ENCODE data around the gene LRRC52. TPM values are rescaled to one million over a fixed set of nuclear protein-coding genes. Genes with fewer than 3 reads are reported as not detected.

The LRRC52 gene
- total RNA-seq, 1 experiment from 2014 or later = not detected

- no peak overlapping the region for H3K27ac ChIP-seq (ENCODE audit: low read length)
- CTCF ChIA-PET = no interaction called here
- ATAC-seq (no peak), DNase-seq (ENCODE audit: low read depth, low spot score) (no peak)
- in situ Hi-C loops (cut with HindIII; ENCODE audit: low pct_unique_long_range_greater_than_20kb, low sequenced_read_pairs) (no loop called here), intact Hi-C loops (cut with micrococcal nuclease; ENCODE audit: unreplicated experiment) (no loop called here)
- H3K9me3 ChIP-seq (ENCODE audit: control insufficient read depth, insufficient read depth, low read depth, low read length) = no peaks in the 10 kb centered on the region
- no peaks in the 10 kb centered on the region for H3K36me3 ChIP-seq (ENCODE audit: control insufficient read depth, insufficient read depth, low read length)
- H3K4me1 ChIP-seq (ENCODE audit: control insufficient read depth, insufficient read depth, low read length) = no peaks in the 10 kb centered on the region
- TF ChIP-seq CTCF (IDR thresholded peaks at IDR 0.05) (no peak), POLR2AphosphoS5 (IDR thresholded peaks at IDR 0.05; ENCODE audit: low read depth, low read length) (no peak)
- no peak overlapping the region for H3K4me3 ChIP-seq (ENCODE audit: low read depth in 2 of 2, low read length in 2 of 2)
- POLR2A ChIA-PET = no interaction called here
- no peaks in the 10 kb centered on the region; the same call in 1 of the 2 replicates for H3K27me3 ChIP-seq (ENCODE audit: control insufficient read depth, insufficient read depth, low read length)
- no TSS peak for BruUV-seq (replicated peaks)
Measured at GRCh38 chr1:165565751-165566490, 22.1 kb downstream of the LRRC52 start.

GRCh38 chr1:165570078-165570477 lies 26.3 kb downstream of the LRRC52 start:
- Histone ChIP-seq H3K4me3 (ENCODE audit: low read depth in 2 of 2, low read length in 2 of 2) (no peak overlapping the region), H3K4me1 (ENCODE audit: control insufficient read depth, insufficient read depth, low read length) (no peaks in the 10 kb centered on the region), H3K36me3 (ENCODE audit: control insufficient read depth, insufficient read depth, low read length) (no peaks in the 10 kb centered on the region), H3K9me3 (ENCODE audit: control insufficient read depth, insufficient read depth, low read depth, low read length) (no peaks in the 10 kb centered on the region), H3K27ac (ENCODE audit: low read length) (no peak overlapping the region), H3K27me3 (ENCODE audit: control insufficient read depth, insufficient read depth, low read length) (peaks cover 6% of the 10 kb centered on the region)
- DNase-seq (ENCODE audit: low read depth, low spot score) (no peak), ATAC-seq (no peak)
- ChIA-PET CTCF (no interaction called here), POLR2A (no interaction called here)
- in situ Hi-C loops (cut with HindIII; ENCODE audit: low pct_unique_long_range_greater_than_20kb, low sequenced_read_pairs) (no loop called here), intact Hi-C loops (cut with micrococcal nuclease; ENCODE audit: unreplicated experiment) (no loop called here)
- BruUV-seq (replicated peaks) = no TSS peak
- TF ChIP-seq CTCF (IDR thresholded peaks at IDR 0.05) (no peak), POLR2AphosphoS5 (IDR thresholded peaks at IDR 0.05; ENCODE audit: low read depth, low read length) (no peak), REST (IDR thresholded peaks at IDR 0.05; ENCODE audit: insufficient read depth in 1 of 2, low read depth in 2 of 2, low read length in 1 of 2) (no peak)

GRCh38 chr1:165573787-165574186 lies 30.0 kb downstream of the LRRC52 start:
- ChIA-PET POLR2A (no interaction called here), CTCF (no interaction called here)
- H3K4me1 ChIP-seq (ENCODE audit: control insufficient read depth, insufficient read depth, low read length) = no peaks in the 10 kb centered on the region
- H3K27ac ChIP-seq (ENCODE audit: low read length) = no peak overlapping the region
- ATAC-seq (no peak), DNase-seq (ENCODE audit: low read depth, low spot score) (no peak)
- no peaks in the 10 kb centered on the region for H3K9me3 ChIP-seq (ENCODE audit: control insufficient read depth, insufficient read depth, low read depth, low read length)
- no peaks in the 10 kb centered on the region for H3K36me3 ChIP-seq (ENCODE audit: control insufficient read depth, insufficient read depth, low read length)
- intact Hi-C loops (cut with micrococcal nuclease; ENCODE audit: unreplicated experiment) = no loop called here
- TF ChIP-seq REST (IDR thresholded peaks at IDR 0.05; ENCODE audit: insufficient read depth in 1 of 2, low read depth in 2 of 2, low read length in 1 of 2) = no peak
- TF ChIP-seq TCF7L2 (IDR thresholded peaks at IDR 0.05; ENCODE audit: low read depth, low read length) = no peak
- no peak for TF ChIP-seq CTCF (IDR thresholded peaks at IDR 0.05)
- no peak for TF ChIP-seq SIN3A (IDR thresholded peaks at IDR 0.05; ENCODE audit: borderline replicate concordance, insufficient read depth, low read depth, low read length)
- no peak for TF ChIP-seq POLR2AphosphoS5 (IDR thresholded peaks at IDR 0.05; ENCODE audit: low read depth, low read length)
- no TSS peak for BruUV-seq (replicated peaks)
- in situ Hi-C loops (cut with HindIII; ENCODE audit: low pct_unique_long_range_greater_than_20kb, low sequenced_read_pairs) = no loop called here
- H3K27me3 ChIP-seq (ENCODE audit: control insufficient read depth, insufficient read depth, low read length) = peaks cover 12% of the 10 kb centered on the region
- H3K4me3 ChIP-seq (ENCODE audit: low read depth in 2 of 2, low read length in 2 of 2) = no peak overlapping the region
